PFSK-1 (cell line): Measurements from ENCODE around the gene REPS1.

ENCODE experiments used
- POLR2AphosphoS5 ChIP-seq: IDR thresholded peaks from 2 replicates; pipeline ENCODE4 v1.6.1; 2012; ENCODE audit warnings: low read depth, mild to moderate bottlenecking, control low read depth, low read length, moderate library complexity
- REST ChIP-seq, 2 experiments: IDR thresholded peaks; 2 replicates each; pipeline versions ENCODE4 v1.6.1 to v1.8.0; 2011 to 2012; ENCODE audit warnings: low read depth in 2 of 2, low read length in 2 of 2, control low read depth in 1 of 2, inconsistent platforms in 1 of 2, mild to moderate bottlenecking in 1 of 2, moderate library complexity in 1 of 2; ENCODE audit not compliant: insufficient read depth in 1 of 2
- TAF1 ChIP-seq: IDR thresholded peaks from 2 replicates; pipeline ENCODE4 v1.6.1; 2012; ENCODE audit warnings: low read length, control low read depth, borderline replicate concordance; ENCODE audit not compliant: insufficient read depth

DNA sequence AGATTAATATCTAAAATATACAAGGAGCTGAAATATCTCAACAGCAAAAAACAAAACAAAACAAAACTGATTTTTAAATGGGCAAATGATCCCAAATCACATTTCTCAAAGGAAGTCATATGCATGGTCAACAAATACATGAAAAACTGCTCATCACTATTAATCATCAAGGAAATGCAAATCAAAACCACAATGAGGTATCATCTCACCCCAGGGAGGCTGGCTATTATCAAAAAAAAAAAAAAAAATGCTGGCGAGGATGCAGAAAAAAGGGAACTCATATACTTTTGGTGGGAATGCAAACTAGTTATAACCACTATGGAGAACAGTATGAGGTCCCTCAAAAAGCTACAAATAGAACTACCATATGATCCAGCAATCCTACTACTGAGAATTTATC is 34.6 kb downstream of the REPS1 start:
- TF ChIP-seq REST (IDR thresholded peaks at IDR 0.05; ENCODE audit: insufficient read depth in 1 of 2, low read depth in 2 of 2, low read length in 2 of 2) (no peak), TAF1 (no peak), POLR2AphosphoS5 (no peak)
